Measurements from ENCODE around the gene HFE.

The HFE gene

GRCh38 chr6:26133730-26134129, 46.5 kb downstream of the HFE start:
- no peak for DNase-seq (ENCODE audit: low read depth)

GRCh38 chr6:26136321-26136720, 49.1 kb downstream of the HFE start:
- DNase-seq (ENCODE audit: low read depth), result no peak

DNA sequence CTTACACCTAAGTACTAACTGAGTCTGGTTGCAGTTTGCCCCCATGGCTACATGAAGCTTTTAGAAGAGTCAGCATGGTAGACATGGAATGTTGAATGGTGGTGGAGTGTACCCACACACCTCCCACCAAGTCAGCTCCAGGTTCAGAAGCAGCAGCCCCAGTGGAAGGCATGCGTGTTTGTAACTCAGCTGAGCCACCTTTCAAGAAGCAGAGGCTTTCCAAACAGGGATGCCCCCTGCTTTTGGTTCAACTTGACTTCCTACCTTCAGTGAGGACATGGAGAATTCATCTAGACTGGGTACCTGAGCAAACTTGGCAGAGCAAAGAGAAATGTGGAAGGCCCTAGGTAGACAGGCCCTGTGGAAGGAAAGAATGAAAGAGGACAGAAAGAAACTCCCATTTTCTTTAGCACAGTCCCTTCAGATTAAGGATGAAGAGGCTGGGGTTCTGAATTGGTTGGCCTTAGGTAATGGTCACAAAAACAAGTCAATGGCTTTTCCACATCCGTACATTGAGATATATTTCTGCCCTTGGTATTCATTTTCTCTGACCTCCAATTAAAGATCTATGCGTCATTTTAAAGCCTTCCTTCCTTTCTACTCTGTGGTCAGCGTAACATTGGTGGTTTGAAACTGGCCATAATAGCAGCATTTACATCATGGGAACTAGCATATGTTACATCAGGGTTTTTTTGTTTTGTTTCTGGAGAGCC, 53.2 kb downstream of the HFE start:
- no peak for DNase-seq (ENCODE audit: low read depth)

DNA sequence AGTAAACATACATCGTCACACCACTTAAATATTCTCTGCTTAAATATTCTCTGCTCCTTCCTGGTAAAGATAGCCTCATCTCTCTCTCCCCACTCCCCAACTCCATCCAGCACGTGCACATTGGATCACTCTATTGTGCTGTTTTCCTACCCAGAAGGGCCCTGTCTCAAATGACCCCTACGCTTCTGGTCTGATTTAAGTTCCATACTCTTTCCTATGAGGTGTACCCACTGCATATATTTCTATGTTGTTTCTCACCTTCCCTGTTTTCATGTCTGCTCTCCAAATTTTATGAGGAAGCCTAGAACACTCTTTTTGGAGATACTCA, 53.7 kb downstream of the HFE start:
- no peak for DNase-seq (ENCODE audit: low read depth)

GRCh38 chr6:26141378-26141904, 54.2 kb downstream of the HFE start:
- DNase-seq (ENCODE audit: low read depth), result no peak

DNA sequence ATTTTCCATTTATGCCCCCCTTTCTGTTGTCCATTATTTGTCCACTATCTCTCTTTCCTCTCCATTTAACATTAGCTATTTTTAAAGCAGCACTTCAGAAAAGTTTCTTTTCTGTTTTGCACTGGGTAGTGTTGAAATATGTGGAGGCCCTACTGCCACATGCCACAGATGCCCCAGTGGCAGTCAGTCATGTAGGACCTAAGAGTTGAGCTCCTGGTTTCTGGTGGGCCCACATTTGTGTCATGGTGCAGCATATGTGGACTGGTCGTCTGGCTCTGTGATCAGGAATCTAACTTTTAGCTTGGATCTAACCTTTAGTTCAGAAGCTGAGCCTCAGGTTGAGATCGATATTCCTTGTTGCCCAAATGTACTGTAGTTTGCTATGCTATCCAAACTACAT, 54.8 kb downstream of the HFE start:
- DNase-seq (ENCODE audit: low read depth), result no peak
